Keratinocyte (primary cell): ENCODE measurements around the gene GRM7. TPM values are rescaled to one million over a fixed set of nuclear protein-coding genes. Genes with fewer than 3 reads are reported as not detected.

Experiments used
- DNase-seq: peaks from one replicate; pipeline ENCODE4 v3.0.0-alpha.2; 2011; ENCODE audit warnings: low read depth, missing footprints, low spot score
- FAIRE-seq: peaks from 2 replicates; lab custom pipeline; 2011; peaks lifted over from hg19 to GRCh38; lab: Jason Lieb, UNC
- H2AFZ ChIP-seq: 2 replicates; pipeline ENCODE4 v1.6.0; 2012; ENCODE audit warnings: low read length, control low read depth, inconsistent platforms; ENCODE audit not compliant: control insufficient read depth
- H3K27ac ChIP-seq: 2 replicates; pipeline ENCODE4 v1.5.1; 2011; ENCODE audit warnings: low read length; ENCODE audit not compliant: control insufficient read depth, insufficient read depth
- H3K27me3 ChIP-seq: 3 replicates; pipeline ENCODE4 v1.6.0; 2011; ENCODE audit warnings: low read length; ENCODE audit not compliant: control insufficient read depth, insufficient read depth; ENCODE audit errors: extremely low read depth
- H3K36me3 ChIP-seq, 2 experiments: 2 replicates in 1 of 2; 3 replicates in 1 of 2; pipeline ENCODE4 v1.5.1; 2011; ENCODE audit warnings: low read length in 2 of 2, mild to moderate bottlenecking in 1 of 2; ENCODE audit not compliant: control insufficient read depth in 2 of 2, insufficient read depth in 2 of 2; ENCODE audit errors: extremely low read depth in 1 of 2
- H3K4me1 ChIP-seq: 3 replicates; pipeline ENCODE4 v1.5.1; 2011; ENCODE audit warnings: low read length; ENCODE audit not compliant: control insufficient read depth, insufficient read depth; ENCODE audit errors: extremely low read depth
- H3K4me2 ChIP-seq: 3 replicates; pipeline ENCODE4 v1.6.0; 2011; ENCODE audit warnings: low read depth, low read length; ENCODE audit not compliant: control insufficient read depth, insufficient read depth; ENCODE audit errors: extremely low read depth
- H3K4me3 ChIP-seq, 3 experiments: fragments of 200-600 bp in 1 of 3; sonication (generic) in 1 of 3; 2 replicates in 2 of 3; 3 replicates in 1 of 3; pipeline ENCODE4 v1.5.1; 2011 to 2016; ENCODE audit warnings: low read length in 3 of 3, mild to moderate bottlenecking in 3 of 3, control low read depth in 2 of 3, inconsistent platforms in 1 of 3, low read depth in 1 of 3, mixed read lengths in 1 of 3, mixed run types in 1 of 3, moderate library complexity in 1 of 3; ENCODE audit not compliant: control insufficient read depth in 2 of 3, insufficient read depth in 2 of 3; ENCODE audit errors: extremely low read depth in 1 of 3
- H3K79me2 ChIP-seq: 2 replicates; pipeline ENCODE4 v1.6.0; 2012; ENCODE audit warnings: low read length; ENCODE audit not compliant: control insufficient read depth, insufficient read depth
- H3K9ac ChIP-seq: 3 replicates; pipeline ENCODE4 v1.6.0; 2011; ENCODE audit warnings: low read length; ENCODE audit not compliant: control insufficient read depth, insufficient read depth; ENCODE audit errors: extremely low read depth
- H3K9me1 ChIP-seq: 3 replicates; pipeline ENCODE4 v1.6.0; 2011; ENCODE audit warnings: low read length; ENCODE audit not compliant: control insufficient read depth, insufficient read depth; ENCODE audit errors: extremely low read depth
- H3K9me3 ChIP-seq: 2 replicates; pipeline ENCODE4 v1.5.1; 2012; ENCODE audit warnings: low read depth, low read length; ENCODE audit not compliant: control insufficient read depth
- H4K20me1 ChIP-seq: 3 replicates; pipeline ENCODE4 v1.6.0; 2011; ENCODE audit warnings: low read length; ENCODE audit not compliant: control insufficient read depth, insufficient read depth; ENCODE audit errors: extremely low read depth
- EZH2 ChIP-seq: IDR thresholded peaks from one replicate; pipeline ENCODE4 v1.6.1; 2012; ENCODE audit warnings: inconsistent platforms, mild to moderate bottlenecking, low read length, moderate library complexity
- dilution Hi-C: fragments of 300-500 bp; cut with MboI; formaldehyde crosslinking; loops from one replicate; pipeline ENCODE4 v1.7.0; 2020; ENCODE audit warnings: low sequenced_read_pairs; ENCODE audit not compliant: extremely low pct_ligation_motif_present
- polyA plus RNA-seq, 5 experiments: library from polyadenylated mRNA; depleted of rRNA in 3 of 5; stranded (reverse) in 3 of 5; stranded (forward) in 1 of 5; unstranded in 1 of 5; fragments of >200 nt; gene quantifications; 1 replicate in 1 of 5; 2 replicates in 3 of 5; 3 replicates in 1 of 5; pipeline versions ENCODE4 v1.2.1 to v1.2.3, GENCODE V29; 2011 to 2012; ENCODE audit warnings: missing spikeins in 2 of 5, low read depth in 1 of 5, low replicate concordance in 1 of 5
- TF ChIP-seq, protein P1 (sequence below), 3 experiments: IDR thresholded peaks in 1 of 3; conservative IDR thresholded peaks in 1 of 3; optimal IDR thresholded peaks in 1 of 3; 2 replicates in 2 of 3; 3 replicates in 1 of 3; pipeline versions ENCODE3 to v1.5.1; 2011; ENCODE audit warnings: low read length in 3 of 3, mild to moderate bottlenecking in 3 of 3, moderate library complexity in 2 of 3, control low read depth in 1 of 3, inconsistent platforms in 1 of 3; ENCODE audit not compliant: insufficient read depth in 2 of 3; ENCODE audit errors: extremely low read depth in 1 of 3

The GRM7 gene
- polyA plus RNA-seq, 1 donor (not counting 4 experiments of a cell fraction or from before 2014, with no cell fraction given) = not detected

GRCh38 chr3:7436542-7436941, 575.6 kb downstream of the GRM7 start:
- Histone ChIP-seq H3K36me3 (no peaks in the 10 kb centered on the region), H3K4me1 (no peaks in the 10 kb centered on the region), H3K79me2 (no peaks in the 10 kb centered on the region), H3K27ac (no peak overlapping the region), H3K27me3 (no peaks in the 10 kb centered on the region), H3K9me3 (no peaks in the 10 kb centered on the region), H2AFZ (no peak overlapping the region), H3K4me2 (no peak overlapping the region), H4K20me1 (no peaks in the 10 kb centered on the region), H3K4me3 (no peak overlapping the region), H3K9ac (no peak overlapping the region), H3K9me1 (no peaks in the 10 kb centered on the region)
- FAIRE-seq (no peak), DNase-seq (no peak)
- dilution Hi-C loops = no loop called here
- TF ChIP-seq, protein P1, sequence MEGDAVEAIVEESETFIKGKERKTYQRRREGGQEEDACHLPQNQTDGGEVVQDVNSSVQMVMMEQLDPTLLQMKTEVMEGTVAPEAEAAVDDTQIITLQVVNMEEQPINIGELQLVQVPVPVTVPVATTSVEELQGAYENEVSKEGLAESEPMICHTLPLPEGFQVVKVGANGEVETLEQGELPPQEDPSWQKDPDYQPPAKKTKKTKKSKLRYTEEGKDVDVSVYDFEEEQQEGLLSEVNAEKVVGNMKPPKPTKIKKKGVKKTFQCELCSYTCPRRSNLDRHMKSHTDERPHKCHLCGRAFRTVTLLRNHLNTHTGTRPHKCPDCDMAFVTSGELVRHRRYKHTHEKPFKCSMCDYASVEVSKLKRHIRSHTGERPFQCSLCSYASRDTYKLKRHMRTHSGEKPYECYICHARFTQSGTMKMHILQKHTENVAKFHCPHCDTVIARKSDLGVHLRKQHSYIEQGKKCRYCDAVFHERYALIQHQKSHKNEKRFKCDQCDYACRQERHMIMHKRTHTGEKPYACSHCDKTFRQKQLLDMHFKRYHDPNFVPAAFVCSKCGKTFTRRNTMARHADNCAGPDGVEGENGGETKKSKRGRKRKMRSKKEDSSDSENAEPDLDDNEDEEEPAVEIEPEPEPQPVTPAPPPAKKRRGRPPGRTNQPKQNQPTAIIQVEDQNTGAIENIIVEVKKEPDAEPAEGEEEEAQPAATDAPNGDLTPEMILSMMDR (optimal IDR thresholded peaks at IDR 0.05 in 1 of 3, IDR thresholded peaks at IDR 0.05 in 1 of 3, conservative IDR thresholded peaks at IDR 0.05 in 1 of 3; ENCODE audit: extremely low read depth in 1 of 3, insufficient read depth in 2 of 3, low read length in 3 of 3) = no peak
- no peak for TF ChIP-seq EZH2

GRCh38 chr3:7437231-7437630, 576.3 kb downstream of the GRM7 start:
- dilution Hi-C loops = no loop called here
- FAIRE-seq = no peak
- no peaks in the 10 kb centered on the region for H4K20me1 ChIP-seq
- H3K4me2 ChIP-seq = no peak overlapping the region
- H3K9me3 ChIP-seq = no peaks in the 10 kb centered on the region
- no peak overlapping the region for H2AFZ ChIP-seq
- TF ChIP-seq, protein P1 (optimal IDR thresholded peaks at IDR 0.05 in 1 of 3, IDR thresholded peaks at IDR 0.05 in 1 of 3, conservative IDR thresholded peaks at IDR 0.05 in 1 of 3; ENCODE audit: extremely low read depth in 1 of 3, insufficient read depth in 2 of 3, low read length in 3 of 3) = no peak
- TF ChIP-seq EZH2 = no peak
- no peak for DNase-seq
- no peaks in the 10 kb centered on the region for H3K4me1 ChIP-seq
- H3K36me3 ChIP-seq = no peaks in the 10 kb centered on the region
- H3K9me1 ChIP-seq = no peaks in the 10 kb centered on the region
- no peak overlapping the region for H3K9ac ChIP-seq
- no peaks in the 10 kb centered on the region for H3K27me3 ChIP-seq
- H3K27ac ChIP-seq = no peak overlapping the region
- H3K79me2 ChIP-seq = no peaks in the 10 kb centered on the region
- no peak overlapping the region for H3K4me3 ChIP-seq
